HepG2 (cell line): ENCODE measurements around the gene SERPINB10. TPM values are rescaled to one million over a fixed set of nuclear protein-coding genes. Genes with fewer than 3 reads are reported as not detected.

Source experiments
- ATAC-seq: fragments of 200-7000 bp; cut with Tn5 transposase; 3 replicates; pipeline ENCODE4 v1.9.1; 2020; ENCODE audit warnings: mild to moderate bottlenecking, moderate library complexity
- BruUV-seq: library from RNA; stranded (reverse); fragments of 400-500 nt; replicated peaks from 2 replicates; lab custom pipeline; 2021; lab: Mats Ljungman, UMichigan
- CTCF ChIA-PET: fragments of 300-600 bp; formaldehyde crosslinking; extraction: SDS; loops from one replicate; lab custom pipeline; 2021; ENCODE audit warnings: low total read pairs, inconsistent platforms, low intra/inter-chr PET ratio; lab: Yijun Ruan, JAX
- POLR2A ChIA-PET: fragments of 350-600 bp; sonication (Branson Sonifier 250); formaldehyde crosslinking; loops from one replicate; lab custom pipeline; 2020; ENCODE audit warnings: antibody characterized with exemption, inconsistent platforms; lab: Yijun Ruan, JAX
- DNase-seq: peaks from one replicate; pipeline ENCODE4 v3.0.0-alpha.2; 2015; ENCODE audit warnings: low spot score
- FAIRE-seq: peaks from 3 replicates; lab custom pipeline; 2011; peaks lifted over from hg19 to GRCh38; lab: Jason Lieb, UNC
- H2AFZ ChIP-seq: one replicate; pipeline ENCODE4 v1.6.1; 2011; ENCODE audit warnings: low read length, inconsistent platforms
- H3K27ac ChIP-seq: fragments of 300-600 bp; 3 replicates; pipeline ENCODE4 v1.8.0; 2011; ENCODE audit warnings: mixed run types, mild to moderate bottlenecking, mixed read lengths, low read length, inconsistent platforms; ENCODE audit not compliant: insufficient read depth; ENCODE audit errors: extremely low read length
- H3K27me3 ChIP-seq, 2 experiments: fragments of 200-600 bp in 1 of 2; 2 replicates in 1 of 2; 3 replicates in 1 of 2; pipeline versions ENCODE4 v1.6.0 to v1.8.0; 2011; ENCODE audit warnings: low read length in 2 of 2, mild to moderate bottlenecking in 2 of 2, moderate library complexity in 2 of 2, inconsistent platforms in 1 of 2; ENCODE audit not compliant: insufficient read depth in 2 of 2, control insufficient read depth in 1 of 2
- H3K36me3 ChIP-seq, 2 experiments: fragments of 200-600 bp in 1 of 2; replicated peaks in 1 of 2; 2 replicates in 1 of 2; 3 replicates in 1 of 2; pipeline versions ENCODE4 v1.5.1 to v1.8.0; 2011; ENCODE audit warnings: low read length in 2 of 2, inconsistent platforms in 1 of 2; ENCODE audit not compliant: insufficient read depth in 2 of 2, control insufficient read depth in 1 of 2
- H3K4me1 ChIP-seq: 2 replicates; pipeline ENCODE4 v1.5.1; 2012; ENCODE audit warnings: low read length, inconsistent platforms; ENCODE audit not compliant: insufficient read depth
- H3K4me2 ChIP-seq: 2 replicates; pipeline ENCODE4 v1.6.0; 2011; ENCODE audit warnings: low read depth, low read length, inconsistent platforms
- H3K4me3 ChIP-seq, 3 experiments: fragments of 200-600 bp in 1 of 3; sonication (generic), shearing (Covaris generic) in 1 of 3; replicated peaks in 1 of 3; 2 replicates each; pipeline ENCODE4 v1.5.1; 2011 to 2016; ENCODE audit warnings: low read length in 3 of 3, inconsistent platforms in 2 of 3, low read depth in 2 of 3, mild to moderate bottlenecking in 2 of 3, control low read depth in 1 of 3, mixed read lengths in 1 of 3; ENCODE audit not compliant: insufficient read depth in 1 of 3
- H3K79me2 ChIP-seq: one replicate; pipeline ENCODE4 v1.6.1; 2011; ENCODE audit warnings: low read length, inconsistent platforms; ENCODE audit not compliant: insufficient read depth
- H3K9ac ChIP-seq: 2 replicates; pipeline ENCODE4 v1.6.0; 2011; ENCODE audit warnings: mild to moderate bottlenecking, low read depth, low read length, inconsistent platforms; ENCODE audit not compliant: insufficient read depth
- H3K9me3 ChIP-seq: 2 replicates; pipeline ENCODE4 v1.5.1; 2012; ENCODE audit warnings: mild to moderate bottlenecking, low read length
- H4K20me1 ChIP-seq: 2 replicates; pipeline ENCODE4 v1.6.0; 2011; ENCODE audit warnings: inconsistent platforms, mild to moderate bottlenecking, low read length, moderate library complexity; ENCODE audit not compliant: insufficient read depth
- ARID2 ChIP-seq: sonication (generic); formaldehyde crosslinking; IDR thresholded peaks from 2 replicates; pipeline ENCODE4 v1.8.1; 2022; ENCODE audit warnings: mild to moderate bottlenecking, missing genetic modification reagents, borderline replicate concordance
- CCDC6 ChIP-seq: sonication (generic); formaldehyde crosslinking; IDR thresholded peaks from 2 replicates; pipeline ENCODE4 v1.8.1; 2022; ENCODE audit warnings: mild to moderate bottlenecking, missing genetic modification reagents, moderate library complexity
- MYPOP ChIP-seq: sonication (generic); formaldehyde crosslinking; IDR thresholded peaks from 2 replicates; pipeline ENCODE4 v1.8.1; 2023; ENCODE audit warnings: mild to moderate bottlenecking, moderate library complexity, missing genetic modification reagents
- RNF2 ChIP-seq: fragments of 450-650 bp; conservative IDR thresholded peaks from 2 replicates; pipeline ENCODE4 v1.6.1; 2016; ENCODE audit warnings: low read depth
- SMAD3 ChIP-seq: sonication (generic); formaldehyde crosslinking; IDR thresholded peaks from 2 replicates; pipeline ENCODE4 v1.4.0; 2020; ENCODE audit warnings: missing genetic modification reagents
- SOX13 ChIP-seq, 3 experiments: fragments of 450-650 bp in 1 of 3; sonication (generic) in 1 of 3; formaldehyde crosslinking in 1 of 3; IDR thresholded peaks in 2 of 3; conservative IDR thresholded peaks in 1 of 3; 2 replicates each; pipeline versions ENCODE4 v1.5.0 to v1.6.1; 2016 to 2020; ENCODE audit warnings: antibody characterized with exemption in 1 of 3, mild to moderate bottlenecking in 1 of 3, missing compliant biosample characterization in 1 of 3, missing genetic modification reagents in 1 of 3, moderate library complexity in 1 of 3
- ZNF20 ChIP-seq: sonication (generic); formaldehyde crosslinking; IDR thresholded peaks from 2 replicates; pipeline ENCODE4 v1.4.0; 2020; ENCODE audit warnings: mild to moderate bottlenecking, moderate library complexity, missing genetic modification reagents
- ZNF3 ChIP-seq: IDR thresholded peaks from 2 replicates; pipeline ENCODE4 v1.7.0; 2017; ENCODE audit warnings: inconsistent platforms
- ZNF414 ChIP-seq: sonication (generic); formaldehyde crosslinking; IDR thresholded peaks from 2 replicates; pipeline ENCODE4 v1.5.0; 2020; ENCODE audit warnings: missing genetic modification reagents
- ZSCAN12 ChIP-seq: sonication (generic); formaldehyde crosslinking; IDR thresholded peaks from 2 replicates; pipeline ENCODE4 v1.9.0; 2021; ENCODE audit warnings: mild to moderate bottlenecking, missing genetic modification reagents
- ZXDC ChIP-seq: sonication (generic); formaldehyde crosslinking; IDR thresholded peaks from 2 replicates; pipeline ENCODE4 v1.5.0; 2020; ENCODE audit warnings: mild to moderate bottlenecking, missing genetic modification reagents
- WGBS: methylation state at CpG from one replicate; pipeline ENCODE4 v1.1.6; 2017; ENCODE audit warnings: low lambda C conversion rate; 5-methylcytosine and 5-hydroxymethylcytosine counted together
- in situ Hi-C: cut with HindIII; loops from 2 replicates; pipeline ENCODE4 v1.10.0; 2017; ENCODE audit warnings: low pct_unique_long_range_greater_than_20kb; ENCODE audit not compliant: extremely low pct_ligation_motif_present
- intact Hi-C: fragments of 100-400 bp; cut with micrococcal nuclease; formaldehyde crosslinking; loops from one replicate; pipeline ENCODE4 v1.10.0; 2022; ENCODE audit not compliant: unreplicated experiment
- polyA plus RNA-seq, 8 experiments: library from polyadenylated mRNA; depleted of rRNA in 3 of 8; stranded (reverse) in 7 of 8; unstranded in 1 of 8; fragments of >200 nt; fragmentation: Illumina TruSeq in 4 of 8; extraction: Trizol in 4 of 8; gene quantifications; 2 replicates each; pipeline versions ENCODE4 v1.2.1 to v1.2.3, GENCODE V29; 2011 to 2016; ENCODE audit warnings: low read depth in 4 of 8, missing spikeins in 1 of 8, mixed read lengths in 1 of 8; ENCODE audit not compliant: insufficient read depth in 1 of 8
- total RNA-seq, 5 experiments: library from RNA; depleted of rRNA; stranded (reverse); fragments of >200 nt; fragmentation: Illumina TruSeq; extraction: Trizol; gene quantifications; 2 replicates each; pipeline ENCODE4 v1.2.3, GENCODE V29; 2016; ENCODE audit warnings: low read depth in 1 of 5
- TF ChIP-seq, protein P1 (sequence below): fragments of 450-650 bp; IDR thresholded peaks from 2 replicates; pipeline ENCODE4 v1.6.1; 2017

The SERPINB10 gene
- total and polyA plus RNA-seq, 2 of the 13 experiments (the other 11 are each of a cell fraction or from before 2014, with no cell fraction given), result not detected

GRCh38 chr18:63892566-63892965, 15.2 kb upstream of the SERPINB10 start:
- H3K9ac ChIP-seq, result no peak overlapping the region
- H3K4me1 ChIP-seq, result no peaks in the 10 kb centered on the region
- H3K4me3 ChIP-seq, result no peak overlapping the region
- BruUV-seq, result no TSS peak
- H4K20me1 ChIP-seq, result no peaks in the 10 kb centered on the region
- 0 out of 5 replicates have a peak, but pooled peaks cover 0 to 3% of the 10 kb centered on the region in 2 experiments for H3K27me3 ChIP-seq
- no peak overlapping the region for H2AFZ ChIP-seq
- H3K36me3 ChIP-seq, result no peaks in the 10 kb centered on the region
- ATAC-seq, result no peak
- H3K79me2 ChIP-seq, result no peaks in the 10 kb centered on the region
- FAIRE-seq, result no peak
- 1% methylated on average over 4 of the region's 4 CpGs for WGBS
- POLR2A ChIA-PET, result no interaction called here
- no peaks in the 10 kb centered on the region for H3K9me3 ChIP-seq
- intact Hi-C loops, result no loop called here
- TF ChIP-seq ZSCAN12, result no peak
- TF ChIP-seq ZNF20 (CRISPR knock-in tag), result no peak
- TF ChIP-seq MYPOP (CRISPR knock-in tag), result no peak
- no peak for TF ChIP-seq RNF2
- no peak for DNase-seq
- H3K27ac ChIP-seq, result no peak overlapping the region
- in situ Hi-C loops, result loop anchor here (10.0 kb wide), 1 partner anchor 82 kb away; the partner anchor contains the start of gene SERPINB8
- H3K4me2 ChIP-seq, result no peak overlapping the region
- CTCF ChIA-PET, result no interaction called here

DNA sequence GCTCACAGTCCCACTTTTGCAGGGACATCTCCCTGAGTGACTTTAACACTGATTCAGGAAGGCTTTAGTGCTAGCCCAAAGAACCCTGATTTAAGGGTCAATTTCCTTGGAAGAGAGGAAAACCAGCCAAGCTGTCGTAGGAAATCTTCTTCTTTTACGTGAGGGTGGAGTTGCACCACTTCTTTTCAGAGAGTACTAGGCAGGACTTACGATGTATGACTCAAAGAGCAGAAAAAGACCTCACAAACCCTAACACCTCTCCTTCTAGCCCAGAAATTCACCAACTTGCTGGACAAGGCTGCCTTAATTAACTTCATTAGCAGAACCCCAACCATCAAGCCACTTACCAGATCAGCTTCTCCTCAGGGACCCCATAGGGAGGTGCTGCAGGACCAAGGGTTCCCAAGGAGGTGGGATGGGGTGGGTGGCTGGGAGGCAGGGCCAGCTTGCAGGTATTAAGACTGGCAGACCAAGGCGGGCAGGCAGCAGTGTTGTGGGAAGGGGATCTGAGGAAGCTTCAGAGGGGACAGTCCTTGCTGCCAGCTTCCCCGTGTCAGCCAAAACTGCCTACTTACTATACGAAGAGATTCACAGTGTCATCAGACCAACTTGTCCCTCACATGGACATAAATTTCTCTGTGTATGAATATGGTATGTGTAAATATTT, 13.5 kb upstream of the SERPINB10 start:
- FAIRE-seq, result no peak
- Histone ChIP-seq H2AFZ (no peak overlapping the region), H3K27ac (no peak overlapping the region), H4K20me1 (no peaks in the 10 kb centered on the region), H3K9me3 (no peaks in the 10 kb centered on the region), H3K4me2 (no peak overlapping the region), H3K4me1 (no peaks in the 10 kb centered on the region), H3K4me3 (no peak overlapping the region), H3K36me3 (no peaks in the 10 kb centered on the region), H3K9ac (no peak overlapping the region), H3K79me2 (no peaks in the 10 kb centered on the region), H3K27me3 (0 out of 5 replicates have a peak, but pooled peaks cover 0 to 3% of the 10 kb centered on the region in 2 experiments)
- ChIA-PET CTCF (no interaction called here), POLR2A (no interaction called here)
- BruUV-seq, result no TSS peak
- ATAC-seq, result no peak
- 28% methylated on average over 5 of the region's 6 CpGs for WGBS
- in situ Hi-C loops, result loop anchor here (10.0 kb wide), 1 partner anchor 81 kb away; the partner anchor contains the start of gene SERPINB8
- intact Hi-C loops, result no loop called here
- no peak for DNase-seq
- no peak for TF ChIP-seq ZXDC (CRISPR knock-in tag)
- no peak for TF ChIP-seq CCDC6 (CRISPR knock-in tag)
- no peak for TF ChIP-seq ARID2 (CRISPR knock-in tag)
- no peak for TF ChIP-seq ZNF414 (CRISPR knock-in tag)
- TF ChIP-seq, protein P1, sequence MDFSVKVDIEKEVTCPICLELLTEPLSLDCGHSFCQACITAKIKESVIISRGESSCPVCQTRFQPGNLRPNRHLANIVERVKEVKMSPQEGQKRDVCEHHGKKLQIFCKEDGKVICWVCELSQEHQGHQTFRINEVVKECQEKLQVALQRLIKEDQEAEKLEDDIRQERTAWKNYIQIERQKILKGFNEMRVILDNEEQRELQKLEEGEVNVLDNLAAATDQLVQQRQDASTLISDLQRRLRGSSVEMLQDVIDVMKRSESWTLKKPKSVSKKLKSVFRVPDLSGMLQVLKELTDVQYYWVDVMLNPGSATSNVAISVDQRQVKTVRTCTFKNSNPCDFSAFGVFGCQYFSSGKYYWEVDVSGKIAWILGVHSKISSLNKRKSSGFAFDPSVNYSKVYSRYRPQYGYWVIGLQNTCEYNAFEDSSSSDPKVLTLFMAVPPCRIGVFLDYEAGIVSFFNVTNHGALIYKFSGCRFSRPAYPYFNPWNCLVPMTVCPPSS, result no peak
- no peak for TF ChIP-seq SMAD3
- no peak for TF ChIP-seq SOX13 (IDR thresholded peaks at IDR 0.05)
- TF ChIP-seq SOX13 (CRISPR knock-in tag; conservative IDR thresholded peaks at IDR 0.05 in 1 of 2, IDR thresholded peaks at IDR 0.05 in 1 of 2), result no peak
- no peak for TF ChIP-seq ZNF3 (CRISPR knock-in tag)
